ENCODE measurements around the gene NBEAL2.

NBEAL2 gene

GRCh38 chr3:47010111-47010712 is 30.7 kb downstream of the NBEAL2 start:
- TF ChIP-seq CTCF (IDR thresholded peaks at IDR 0.05; ENCODE audit: low read depth, low read length) = no peak
- Histone ChIP-seq H3K27me3 (ENCODE audit: insufficient read depth, low read depth, severe bottlenecking) (no peaks in the 10 kb centered on the region), H3K4me3 (ENCODE audit: low read depth, low read length) (peak overlapping the region; percentile 56), H3K27ac (peak overlapping the region; percentile 88), H3K36me3 (peaks cover 42% of the 10 kb centered on the region), H3K9me3 (ENCODE audit: severe bottlenecking) (no peaks in the 10 kb centered on the region)
- DNase-seq = no peak

GRCh38 chr3:47010910-47011309 is 31.4 kb downstream of the NBEAL2 start:
- DNase-seq = no peak
- no peak overlapping the region for H3K4me3 ChIP-seq (ENCODE audit: low read depth, low read length)
- H3K36me3 ChIP-seq = peaks cover 39% of the 10 kb centered on the region
- H3K27me3 ChIP-seq (ENCODE audit: insufficient read depth, low read depth, severe bottlenecking) = no peaks in the 10 kb centered on the region
- H3K27ac ChIP-seq = no peak overlapping the region
- H3K9me3 ChIP-seq (ENCODE audit: severe bottlenecking) = no peaks in the 10 kb centered on the region
- no peak for TF ChIP-seq CTCF (IDR thresholded peaks at IDR 0.05; ENCODE audit: low read depth, low read length)

- Histone ChIP-seq H3K27ac (no peak overlapping the region), H3K27me3 (ENCODE audit: insufficient read depth, low read depth, severe bottlenecking) (no peaks in the 10 kb centered on the region), H3K4me3 (ENCODE audit: low read depth, low read length) (no peak overlapping the region), H3K9me3 (ENCODE audit: severe bottlenecking) (no peaks in the 10 kb centered on the region), H3K36me3 (peaks cover 39% of the 10 kb centered on the region)
- TF ChIP-seq CTCF (IDR thresholded peaks at IDR 0.05; ENCODE audit: low read depth, low read length) = no peak
- DNase-seq = no peak
These were observed 31.9 kb downstream of the NBEAL2 start for GRCh38 chr3:47011371-47011770.

- no peak overlapping the region for H3K4me3 ChIP-seq (ENCODE audit: low read depth, low read length)
- no peak for TF ChIP-seq CTCF (IDR thresholded peaks at IDR 0.05; ENCODE audit: low read depth, low read length)
- peaks cover 40% of the 10 kb centered on the region for H3K36me3 ChIP-seq
- no peak overlapping the region for H3K27ac ChIP-seq
- no peaks in the 10 kb centered on the region for H3K27me3 ChIP-seq (ENCODE audit: insufficient read depth, low read depth, severe bottlenecking)
- H3K9me3 ChIP-seq (ENCODE audit: severe bottlenecking) = no peaks in the 10 kb centered on the region
- DNase-seq = peak; percentile 42
These were observed 33.1 kb downstream of the NBEAL2 start for GRCh38 chr3:47012342-47013230.

GRCh38 chr3:47013231-47013630 is 33.8 kb downstream of the NBEAL2 start:
- DNase-seq = no peak
- Histone ChIP-seq H3K36me3 (peaks cover 43% of the 10 kb centered on the region), H3K27ac (no peak overlapping the region), H3K4me3 (ENCODE audit: low read depth, low read length) (no peak overlapping the region), H3K9me3 (ENCODE audit: severe bottlenecking) (no peaks in the 10 kb centered on the region), H3K27me3 (ENCODE audit: insufficient read depth, low read depth, severe bottlenecking) (no peaks in the 10 kb centered on the region)
- TF ChIP-seq CTCF (IDR thresholded peaks at IDR 0.05; ENCODE audit: low read depth, low read length) = no peak
